Central memory CD8-positive, alpha-beta T cell (primary cell): ENCODE measurements around the gene HRC.
A peak's percentile ranks its signal among the peaks of the same experiment; 100 is the strongest.
"Not testable (repeated sequence)": the region's sequence is repeated elsewhere in the genome, so short reads cannot be mapped to it uniquely, and the experiment has no call there.

Experiments
- ATAC-seq: fragments of 150-1000 bp; cut with Tn5 transposase; replicated peaks from 2 replicates; pipeline ENCODE4 v1.10.0; 2022; ENCODE audit warnings: mild to moderate bottlenecking, moderate FRiP score, moderate number of reproducible peaks; ENCODE audit not compliant: poor library complexity, severe bottlenecking; ENCODE audit errors: extremely low read depth
- DNase-seq, 2 donors: peaks; one replicate each; pipeline ENCODE4 v3.0.0; 2021; ENCODE audit warnings: low spot score in 2 of 2
- H3K27ac Mint-ChIP-seq: one replicate; pipeline ENCODE4 v1.8.0; 2022; ENCODE audit warnings: low read depth, mild to moderate bottlenecking, moderate library complexity, mixed read lengths
- H3K27me3 Mint-ChIP-seq: one replicate; pipeline ENCODE4 v1.8.0; 2022; ENCODE audit warnings: mixed read lengths
- H3K36me3 Mint-ChIP-seq: one replicate; pipeline ENCODE4 v1.8.0; 2022; ENCODE audit warnings: mild to moderate bottlenecking, moderate library complexity, mixed read lengths; ENCODE audit not compliant: insufficient read depth
- H3K4me1 Mint-ChIP-seq: one replicate; pipeline ENCODE4 v1.8.0; 2022; ENCODE audit warnings: mixed read lengths
- H3K4me3 Mint-ChIP-seq: one replicate; pipeline ENCODE4 v1.8.0; 2022; ENCODE audit warnings: mild to moderate bottlenecking, moderate library complexity, mixed read lengths
- H3K9me3 Mint-ChIP-seq: one replicate; pipeline ENCODE4 v1.8.0; 2022; ENCODE audit warnings: mixed read lengths

The HRC gene

DNA sequence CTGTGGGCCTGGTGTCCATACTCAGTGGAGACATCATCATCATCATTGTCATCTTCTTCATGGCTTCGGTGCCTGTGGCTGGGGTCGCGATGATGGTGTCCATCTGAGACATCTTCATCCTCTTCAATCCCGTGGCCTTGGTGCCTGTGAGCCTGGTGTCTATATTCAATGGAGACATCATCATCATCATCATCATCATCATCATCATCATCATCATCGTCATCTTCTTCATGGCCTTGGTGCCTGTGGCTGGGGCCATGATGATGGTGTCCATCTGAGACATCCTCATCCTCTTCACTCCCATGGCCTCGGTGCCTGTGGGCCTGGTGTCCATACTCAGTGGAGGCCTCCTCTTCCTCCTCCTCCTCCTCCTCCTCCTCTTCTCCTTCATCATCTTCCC lies 917 bp downstream of the HRC start:
- Mint-ChIP-seq H3K9me3 (peaks cover 8% of the 10 kb centered on the region), H3K36me3 (peaks cover 3% of the 10 kb centered on the region), H3K27ac (peak overlapping the region; percentile 58), H3K4me3 (no peak overlapping the region), H3K4me1 (peaks cover 27% of the 10 kb centered on the region), H3K27me3 (peaks cover 89% of the 10 kb centered on the region)
- DNase-seq (no peak), ATAC-seq (no peak)

DNA sequence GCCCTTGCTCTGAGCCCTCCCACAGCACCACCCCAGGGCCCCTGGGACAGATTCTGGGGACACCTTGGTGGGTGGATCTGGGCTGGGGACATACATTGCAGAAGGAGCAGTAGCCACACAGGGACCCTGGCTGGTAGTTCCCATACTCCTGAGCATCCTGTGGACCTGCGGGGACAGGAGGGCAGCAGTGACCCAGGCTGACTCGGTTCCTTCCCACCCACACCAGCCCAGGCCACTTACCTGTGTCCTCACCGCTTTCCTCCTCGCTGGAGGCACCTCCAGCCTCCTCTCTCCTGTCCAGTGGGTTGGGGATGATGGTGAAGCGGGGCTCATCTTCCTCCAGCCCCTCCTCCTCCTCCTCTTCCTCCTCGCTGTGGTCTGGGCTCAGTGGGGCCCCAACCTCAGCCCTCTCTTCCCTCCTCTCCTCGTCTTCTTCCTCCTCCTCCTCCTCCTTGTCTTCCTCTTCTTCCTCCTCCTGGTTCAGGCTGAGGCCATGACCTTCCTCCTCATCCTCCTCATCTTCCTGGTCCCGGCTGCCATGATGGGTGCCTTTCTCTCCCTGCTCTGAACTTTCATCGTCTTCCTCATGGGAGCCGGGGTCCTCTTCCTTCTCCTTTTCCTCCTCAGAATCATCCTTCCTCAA lies 1.9 kb downstream of the HRC start:
- H3K4me3 Mint-ChIP-seq: peak overlapping the region; percentile 17
- no peak overlapping the region for H3K27ac Mint-ChIP-seq
- peaks cover 8% of the 10 kb centered on the region for H3K9me3 Mint-ChIP-seq
- peaks cover 92% of the 10 kb centered on the region for H3K27me3 Mint-ChIP-seq
- H3K36me3 Mint-ChIP-seq: peaks cover 4% of the 10 kb centered on the region
- ATAC-seq (no peak), DNase-seq (no peak)
- H3K4me1 Mint-ChIP-seq: peaks cover 33% of the 10 kb centered on the region

DNA sequence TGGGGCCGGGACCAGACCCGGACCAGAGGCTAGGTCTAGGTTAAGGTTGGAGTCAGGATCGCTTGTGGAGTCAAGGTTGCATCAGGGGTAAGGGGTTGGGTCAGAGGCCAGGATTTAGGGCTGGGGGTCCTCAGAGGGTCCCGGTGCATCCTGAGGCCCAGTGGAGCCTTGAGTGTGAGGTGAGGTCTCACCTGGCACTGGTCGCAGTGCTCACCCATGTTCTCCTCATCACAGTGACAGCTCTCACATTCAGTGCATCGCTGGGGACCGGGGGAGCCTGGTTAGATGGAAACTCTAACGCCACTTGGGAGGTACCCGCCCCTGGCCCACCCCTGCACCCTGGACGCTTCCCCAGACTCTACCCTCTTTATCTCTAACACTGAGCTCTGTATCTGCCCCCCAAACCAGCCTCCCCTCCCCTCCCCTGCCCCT lies 3.1 kb downstream of the HRC start:
- ATAC-seq: no peak
- Mint-ChIP-seq H3K36me3 (peaks cover 4% of the 10 kb centered on the region), H3K4me3 (peak overlapping the region; percentile 54), H3K4me1 (peaks cover 30% of the 10 kb centered on the region), H3K27me3 (peaks cover 92% of the 10 kb centered on the region), H3K9me3 (peaks cover 8% of the 10 kb centered on the region), H3K27ac (no peak overlapping the region)
- no peak for DNase-seq

DNA sequence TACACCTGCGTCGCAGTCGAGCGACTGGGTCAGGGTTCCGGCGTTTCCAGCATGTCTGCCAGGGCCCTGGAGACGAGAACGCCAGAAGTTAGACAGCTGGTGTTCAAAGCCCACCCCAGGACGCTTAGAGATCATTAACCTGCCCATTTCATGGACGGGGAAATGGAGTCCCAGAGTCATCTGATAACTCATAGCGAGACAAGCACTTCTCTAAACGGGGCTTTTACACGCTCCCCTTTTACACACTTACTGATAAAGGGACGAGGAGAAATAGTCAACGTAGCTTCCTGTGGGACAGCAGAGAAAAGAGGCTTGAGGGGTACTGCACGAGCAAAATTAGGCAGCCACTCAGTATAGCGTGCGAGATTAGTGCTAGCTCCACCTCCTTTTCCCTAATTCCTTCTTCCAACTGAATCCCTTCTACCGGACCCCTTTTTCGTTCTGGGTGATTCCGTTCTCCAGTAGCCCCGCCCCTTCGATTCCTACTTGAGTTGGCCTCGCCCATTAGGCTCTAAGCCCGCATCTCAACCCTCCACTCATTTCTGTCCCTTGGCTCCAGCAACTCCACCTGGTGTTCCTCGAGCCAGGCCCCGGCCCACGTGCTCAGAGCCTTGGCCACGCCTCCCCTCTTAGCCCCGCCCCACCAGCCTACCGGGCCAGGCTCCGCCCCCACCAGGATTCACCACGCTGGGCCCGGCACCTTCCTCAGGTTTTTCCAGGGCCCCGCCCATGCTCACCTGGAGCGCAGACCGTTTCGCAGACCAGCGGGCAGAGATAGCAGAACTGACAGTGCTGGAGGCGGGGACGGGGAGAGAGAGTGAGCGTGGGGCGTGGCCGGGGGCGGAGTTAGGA lies 3.7 kb downstream of the HRC start:
- no peak overlapping the region for H3K27ac Mint-ChIP-seq

DNA sequence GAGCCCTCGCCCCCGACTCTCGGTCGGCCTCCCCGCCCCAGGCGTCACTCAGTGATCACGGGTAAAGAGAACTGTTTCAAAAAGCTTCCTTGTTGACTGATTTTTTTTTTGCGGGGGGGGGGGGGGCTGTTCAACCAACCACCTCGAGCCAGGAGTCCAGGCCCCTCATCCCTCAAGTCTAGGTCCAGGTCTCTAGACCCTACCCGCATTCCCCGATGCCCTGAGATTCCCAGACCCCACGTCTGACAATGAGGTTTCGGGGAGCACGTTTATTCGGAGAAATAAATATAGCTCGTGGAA lies 4.3 kb downstream of the HRC start:
- DNase-seq (no peak), ATAC-seq (no peak)
- peaks cover 95% of the 10 kb centered on the region for H3K27me3 Mint-ChIP-seq
- H3K27ac Mint-ChIP-seq: no peak overlapping the region
- H3K4me1 Mint-ChIP-seq: peaks cover 37% of the 10 kb centered on the region
- H3K36me3 Mint-ChIP-seq: peaks cover 7% of the 10 kb centered on the region
- H3K4me3 Mint-ChIP-seq: no peak overlapping the region
- H3K9me3 Mint-ChIP-seq: peaks cover 8% of the 10 kb centered on the region

More for the DNA sequence above, 3.7 kb downstream of the HRC start:
- Mint-ChIP-seq H3K9me3 (peaks cover 8% of the 10 kb centered on the region), H3K4me3 (peak overlapping the region; percentile 54), H3K27me3 (peaks cover 95% of the 10 kb centered on the region), H3K4me1 (peaks cover 31% of the 10 kb centered on the region), H3K36me3 (peaks cover 4% of the 10 kb centered on the region)
- no peak for DNase-seq
- no peak for ATAC-seq

DNA sequence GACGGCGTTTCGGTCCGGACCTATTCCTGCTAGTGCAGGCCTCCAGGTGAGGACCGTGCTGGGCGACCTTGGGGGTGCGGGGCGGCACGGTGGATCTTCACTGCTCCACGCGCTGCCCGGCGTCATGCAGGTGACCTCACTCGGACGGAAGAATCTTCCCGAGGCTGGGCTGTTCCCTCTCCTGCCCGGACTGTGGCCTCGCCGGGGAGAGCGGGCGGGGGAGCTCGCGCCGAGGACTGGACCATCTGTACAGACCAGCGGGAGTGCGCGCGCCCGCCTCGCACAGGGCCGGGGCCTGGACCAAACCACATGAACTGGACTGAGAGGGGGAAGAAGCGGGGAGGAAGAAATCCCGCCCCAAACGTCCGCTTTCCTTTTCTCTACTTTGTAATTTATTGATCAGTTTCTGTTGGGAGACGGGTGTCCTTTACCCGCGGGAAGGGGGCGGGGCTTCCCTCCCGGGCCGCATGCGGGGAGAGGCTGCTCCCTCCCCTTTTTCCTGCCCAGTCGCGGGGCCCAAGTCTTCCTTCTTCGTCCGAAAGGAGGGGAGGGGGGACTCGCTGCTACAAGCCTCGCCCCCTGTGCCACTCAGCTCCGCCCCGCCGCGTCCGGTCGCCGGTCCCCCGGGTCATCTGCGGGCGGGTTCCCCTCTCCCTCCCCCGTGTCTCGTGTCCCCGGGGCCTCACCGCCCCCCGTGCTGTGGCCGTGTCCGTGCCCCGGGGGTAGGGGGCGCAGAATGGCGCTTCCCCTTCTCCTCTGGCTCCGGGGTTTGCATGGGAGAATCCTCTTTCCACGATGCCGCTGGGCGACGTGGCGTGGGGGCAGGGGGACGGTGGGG lies 4.9 kb downstream of the HRC start:
- Mint-ChIP-seq H3K4me3 (peak overlapping the region; percentile 78), H3K9me3 (peaks cover 8% of the 10 kb centered on the region), H3K36me3 (peaks cover 7% of the 10 kb centered on the region), H3K27ac (no peak overlapping the region), H3K27me3 (peaks cover 95% of the 10 kb centered on the region), H3K4me1 (peaks cover 42% of the 10 kb centered on the region)
- DNase-seq (no peak), ATAC-seq (no peak)

DNA sequence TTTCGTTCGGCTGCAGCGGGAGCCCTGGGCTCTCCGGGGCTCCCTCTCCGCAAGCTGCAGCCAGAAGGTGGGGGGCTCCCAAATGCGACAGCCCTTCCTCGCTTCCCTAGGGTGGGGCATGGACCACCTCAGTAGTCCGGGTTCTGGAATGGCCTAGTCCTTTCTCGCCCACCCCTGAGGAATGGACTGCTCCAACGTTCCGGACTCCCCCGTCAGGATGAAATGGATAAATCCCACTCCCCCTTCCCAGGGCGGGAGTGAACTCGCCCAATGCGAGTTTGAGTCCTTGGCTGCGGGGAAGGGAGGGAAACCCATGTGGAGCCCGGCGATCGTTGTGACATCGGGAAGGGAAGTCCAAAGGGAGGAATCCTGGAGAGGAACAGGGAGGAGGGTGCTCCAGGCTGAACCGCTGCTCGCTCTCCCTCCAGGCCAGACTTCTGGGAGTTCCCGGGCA lies 5.5 kb downstream of the HRC start:
- H3K4me1 Mint-ChIP-seq: peaks cover 42% of the 10 kb centered on the region
- no peak overlapping the region for H3K27ac Mint-ChIP-seq
- peaks cover 94% of the 10 kb centered on the region for H3K27me3 Mint-ChIP-seq
- ATAC-seq (no peak), DNase-seq (no peak)
- H3K9me3 Mint-ChIP-seq: peaks cover 5% of the 10 kb centered on the region
- H3K36me3 Mint-ChIP-seq: peaks cover 7% of the 10 kb centered on the region
- H3K4me3 Mint-ChIP-seq: peak overlapping the region; percentile 78

DNA sequence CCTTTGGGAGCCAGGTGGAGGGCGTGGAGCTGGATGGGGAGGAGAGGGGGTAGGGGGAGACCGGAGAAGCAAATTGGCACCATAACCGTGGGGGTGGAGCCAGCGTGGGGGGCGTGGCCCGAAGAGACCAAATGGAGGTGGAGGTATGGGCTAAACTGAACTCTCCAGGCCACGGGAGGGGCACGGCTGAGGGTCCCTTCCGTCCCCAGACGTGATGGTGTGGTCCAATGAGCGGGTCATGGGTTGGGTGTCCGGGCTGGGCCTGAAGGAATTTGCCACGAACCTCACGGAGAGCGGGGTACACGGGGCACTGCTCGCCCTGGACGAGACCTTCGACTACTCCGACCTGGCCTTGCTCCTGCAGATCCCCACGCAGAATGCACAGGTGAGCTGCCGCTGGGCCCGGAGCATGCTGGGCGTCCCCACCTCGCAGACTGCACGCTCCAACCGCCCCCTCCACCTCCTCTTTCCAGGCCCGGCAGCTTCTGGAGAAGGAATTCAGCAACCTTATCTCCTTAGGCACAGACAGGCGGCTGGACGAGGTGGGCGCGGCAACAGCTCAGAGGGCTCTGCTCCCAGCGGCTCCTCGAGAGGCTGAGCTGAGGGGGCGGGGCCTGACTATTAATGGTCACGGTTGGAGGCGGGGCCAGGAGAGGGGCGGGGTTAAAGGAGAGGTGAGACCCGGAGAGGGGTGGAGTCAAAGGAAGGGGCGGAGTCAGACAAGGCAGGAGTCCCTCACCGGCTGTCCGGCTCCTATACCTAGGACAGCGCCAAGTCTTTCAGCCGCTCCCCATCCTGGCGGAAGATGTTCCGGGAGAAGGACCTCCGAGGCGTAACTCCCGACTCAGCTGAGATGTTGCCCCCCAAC lies 6.2 kb downstream of the HRC start:
- Mint-ChIP-seq H3K27me3 (peaks cover 87% of the 10 kb centered on the region), H3K27ac (no peak overlapping the region), H3K4me1 (peaks cover 42% of the 10 kb centered on the region), H3K4me3 (peak overlapping the region; percentile 78), H3K36me3 (peaks cover 7% of the 10 kb centered on the region), H3K9me3 (no peaks in the 10 kb centered on the region)
- ATAC-seq (peak; percentile 11), DNase-seq (peak; percentile 63 to 66)

DNA sequence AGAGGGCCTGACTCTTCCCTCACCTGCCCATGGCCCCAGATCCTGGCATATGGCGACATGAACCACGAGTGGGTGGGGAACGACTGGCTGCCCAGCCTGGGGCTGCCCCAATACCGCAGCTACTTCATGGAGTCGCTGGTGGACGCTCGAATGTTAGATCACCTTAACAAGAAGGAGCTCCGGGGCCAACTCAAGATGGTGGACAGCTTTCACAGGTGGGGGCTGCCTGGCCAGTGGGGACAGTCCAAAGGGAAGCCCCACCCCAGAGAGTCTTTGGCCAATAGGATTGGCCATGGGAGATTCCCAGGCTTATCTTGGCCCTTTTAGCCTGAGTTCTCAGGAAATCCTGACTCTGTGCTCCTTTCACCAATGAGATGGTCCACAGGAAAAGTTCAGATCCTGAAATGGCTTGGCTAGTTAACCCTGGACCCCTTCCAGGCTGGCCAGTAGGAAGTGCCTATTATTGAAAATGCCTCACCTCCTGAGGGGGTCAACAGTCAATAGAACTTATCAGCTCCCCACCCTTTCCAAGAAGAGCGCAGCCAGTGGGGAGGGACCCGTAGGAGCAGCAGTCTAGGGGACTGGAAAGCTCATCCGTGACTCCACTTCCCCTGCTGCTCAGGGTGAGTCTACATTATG lies 7.0 kb downstream of the HRC start:
- Mint-ChIP-seq H3K36me3 (peaks cover 7% of the 10 kb centered on the region), H3K4me3 (peak overlapping the region; percentile 78), H3K27me3 (peaks cover 83% of the 10 kb centered on the region), H3K27ac (no peak overlapping the region), H3K9me3 (no peaks in the 10 kb centered on the region), H3K4me1 (peaks cover 43% of the 10 kb centered on the region)
- no peak for DNase-seq
- ATAC-seq: no peak

DNA sequence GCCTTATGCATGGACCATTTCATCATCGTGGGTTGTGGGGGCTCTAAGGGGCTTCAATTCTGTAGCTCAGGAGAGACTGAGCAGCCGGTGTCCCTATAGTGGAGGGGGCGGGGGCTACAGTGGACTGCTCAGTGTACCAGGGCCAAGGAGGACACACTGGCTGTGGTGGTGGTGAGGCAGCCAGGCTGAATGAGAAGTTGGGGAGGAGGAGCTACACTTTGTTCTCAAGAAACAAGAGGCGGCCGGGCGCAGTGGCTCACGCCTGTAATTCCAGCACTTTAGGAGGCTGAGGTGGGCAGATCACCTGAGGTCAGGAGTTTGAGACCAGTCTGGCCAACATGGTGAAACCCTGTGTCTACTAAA lies 8.8 kb downstream of the HRC start:
- not testable (repeated sequence) for H3K4me3 Mint-ChIP-seq, ATAC-seq, H3K9me3 Mint-ChIP-seq, H3K27ac Mint-ChIP-seq, H3K36me3 Mint-ChIP-seq, DNase-seq
- H3K27me3 Mint-ChIP-seq: peaks cover 79% of the 10 kb centered on the region
- peaks cover 50% of the 10 kb centered on the region for H3K4me1 Mint-ChIP-seq

DNA sequence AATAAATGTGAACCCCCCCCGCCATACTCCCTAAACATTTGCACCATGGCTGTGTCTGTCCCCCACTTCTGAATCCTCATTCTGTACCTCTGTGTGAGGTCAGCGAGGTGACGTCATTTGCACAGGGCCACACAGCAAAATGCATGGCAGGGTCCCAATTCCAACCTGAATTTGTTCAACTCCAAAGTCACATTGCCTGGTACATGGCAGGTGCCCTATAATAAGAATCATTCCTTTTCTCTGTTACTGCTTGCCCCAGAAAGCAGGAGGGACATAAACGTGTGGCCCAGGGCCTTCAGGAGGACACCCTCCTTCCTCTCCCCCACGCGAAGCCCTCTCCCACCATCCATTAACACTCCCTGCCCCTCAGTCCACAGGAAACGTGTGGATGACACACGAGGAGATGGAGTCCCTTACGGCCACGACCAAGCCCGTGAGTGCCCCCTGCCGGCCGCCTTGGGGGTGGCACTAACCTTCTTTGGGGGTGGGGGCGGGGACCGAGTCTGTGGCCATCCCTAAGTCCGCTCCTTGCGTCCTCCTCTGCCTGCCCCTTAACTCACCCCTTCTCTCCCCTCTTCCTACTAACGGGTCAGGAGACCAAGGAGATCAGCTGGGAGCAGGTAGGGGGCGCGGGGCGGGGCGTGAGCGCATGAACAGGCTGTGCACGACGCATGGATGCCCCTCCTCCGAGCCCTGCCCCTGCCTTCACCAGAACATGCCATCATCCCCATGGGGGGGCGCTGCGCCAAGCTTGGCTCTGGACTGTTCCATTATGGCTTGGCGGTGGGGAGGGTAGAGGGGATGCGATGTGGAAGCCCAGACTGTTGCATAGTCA lies 9.4 kb downstream of the HRC start:
- Mint-ChIP-seq H3K4me3 (no peak overlapping the region), H3K9me3 (no peaks in the 10 kb centered on the region), H3K4me1 (peaks cover 50% of the 10 kb centered on the region), H3K36me3 (peaks cover 7% of the 10 kb centered on the region), H3K27ac (no peak overlapping the region), H3K27me3 (peaks cover 77% of the 10 kb centered on the region)
- peak; percentile 57 to 61 for DNase-seq
- ATAC-seq: peak; percentile 60
